ENCODE measurements around the gene ELL. TPM values are rescaled to one million over a fixed set of nuclear protein-coding genes. Genes with fewer than 3 reads are reported as not detected.

Gene ELL
- total and polyA plus RNA-seq, 9 of the 15 experiments (the other 6 are each of a cell fraction or from before 2014, with no cell fraction given), result 0.24 to 22.5 (median 4.1) TPM

DNA sequence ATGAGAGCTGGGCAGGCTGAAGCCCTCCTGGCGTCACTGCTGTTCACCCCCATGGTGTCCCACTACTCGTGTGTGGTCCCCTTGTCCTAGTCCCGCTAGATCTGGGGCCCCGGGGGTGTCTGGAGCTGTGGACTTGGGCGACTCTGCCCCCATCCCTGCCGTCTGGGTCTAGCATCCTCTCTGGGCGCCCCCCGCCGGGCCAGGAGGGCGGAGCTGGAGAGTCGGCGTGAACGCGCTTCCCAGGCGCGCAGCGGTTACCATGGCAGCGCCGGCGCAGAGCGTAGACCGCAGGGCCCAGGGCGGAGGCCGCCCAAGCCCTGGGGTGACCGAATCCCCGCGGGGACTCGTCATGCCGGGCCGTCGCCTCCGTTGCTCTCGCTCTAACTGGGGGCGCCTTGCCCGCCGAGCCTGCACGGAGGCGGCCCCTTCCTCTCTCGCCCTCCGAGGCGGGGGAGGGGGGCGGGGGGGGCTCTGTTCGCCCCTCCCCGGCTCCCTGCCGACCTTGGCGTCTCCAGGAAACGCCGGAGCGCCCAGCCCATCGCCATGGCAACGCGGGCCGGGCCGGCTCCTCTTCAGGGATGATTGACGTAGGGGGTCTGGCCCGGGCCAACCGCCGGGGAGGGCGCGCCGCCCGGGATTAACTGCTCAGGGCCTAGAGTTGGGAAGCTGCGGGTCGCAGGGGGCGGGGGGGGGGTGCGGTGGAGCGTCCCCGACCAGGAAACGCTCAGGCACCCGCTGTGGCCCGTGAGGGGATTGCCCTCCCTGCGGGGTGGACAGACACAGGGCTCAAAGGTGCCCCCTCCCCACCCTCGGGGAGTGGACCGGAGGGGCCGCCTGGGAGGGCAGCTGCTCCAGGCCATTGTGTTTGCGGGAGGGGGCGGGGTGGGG is 92.8 kb downstream of the ELL start:
- Histone ChIP-seq H3K9me1 (ENCODE audit: control insufficient read depth, insufficient read depth, low read length) (no peaks in the 10 kb centered on the region), H4K20me1 (replicated peaks; ENCODE audit: control insufficient read depth, insufficient read depth, low read length) (peaks cover 11% of the 10 kb centered on the region), H3K4me2 (ENCODE audit: insufficient read depth, low read length) (peak overlapping the region; percentile 65), H3K79me2 (ENCODE audit: control insufficient read depth, insufficient read depth, low read length) (peaks cover 64% of the 10 kb centered on the region), H3K4me1 (replicated peaks in 1 of 2; ENCODE audit: control insufficient read depth in 2 of 2, insufficient read depth in 2 of 2, low read length in 2 of 2) (peaks cover 39 to 99% of the 10 kb centered on the region in 2 experiments), H3K9ac (ENCODE audit: insufficient read depth in 1 of 2, low read depth in 2 of 2, low read length in 2 of 2) (peak overlapping the region; percentile 37 to 73; a peak in 3 of 4 replicates), H3K4me3 (peak overlapping the region; percentile 41), H3K36me3 (ENCODE audit: control insufficient read depth, insufficient read depth, low read length) (peaks cover 65% of the 10 kb centered on the region), H3K27me3 (ENCODE audit: control insufficient read depth in 2 of 2, insufficient read depth in 2 of 2, low read length in 2 of 2) (no peaks in the 10 kb centered on the region), H3K27ac (ENCODE audit: extremely low read depth, low read depth, low read length) (peak overlapping the region; percentile 85), H2AFZ (ENCODE audit: low read depth, low read length) (no peak overlapping the region), H3K9me3 (replicated peaks; ENCODE audit: control insufficient read depth, insufficient read depth, low read depth, low read length) (no peaks in the 10 kb centered on the region)
- in situ Hi-C loops (cut with MboI), result no loop called here
- ChIA-PET CTCF (ENCODE audit: low intra/inter-chr PET ratio) (interaction anchor here (0.6 kb wide), 1 partner anchor 38 kb away, joined by 3 read pairs; no protein-coding TSS in a partner anchor), POLR2A (interaction anchor here (0.6 to 1.2 kb wide), 6 partner anchors 10 to 283 kb away, joined by 3 to 7 read pairs (median 4); partner anchors contain the start of gene SSBP4)
- peak; percentile 88 for ATAC-seq
- peak; percentile 91 for FAIRE-seq
- 2% methylated on average over 47 of the region's 77 CpGs for WGBS (ENCODE audit: insufficient coverage, low coverage, missing lambda C conversion rate)
- BruUV-seq (replicated peaks), result no TSS peak
- DNase-seq (ENCODE audit: extremely low read depth in 1 of 4, low spot score in 3 of 4), result peak; percentile 84 to 94 (median 88)
- intact Hi-C loops (cut with micrococcal nuclease), result no loop called here
- TF ChIP-seq, protein P1, sequence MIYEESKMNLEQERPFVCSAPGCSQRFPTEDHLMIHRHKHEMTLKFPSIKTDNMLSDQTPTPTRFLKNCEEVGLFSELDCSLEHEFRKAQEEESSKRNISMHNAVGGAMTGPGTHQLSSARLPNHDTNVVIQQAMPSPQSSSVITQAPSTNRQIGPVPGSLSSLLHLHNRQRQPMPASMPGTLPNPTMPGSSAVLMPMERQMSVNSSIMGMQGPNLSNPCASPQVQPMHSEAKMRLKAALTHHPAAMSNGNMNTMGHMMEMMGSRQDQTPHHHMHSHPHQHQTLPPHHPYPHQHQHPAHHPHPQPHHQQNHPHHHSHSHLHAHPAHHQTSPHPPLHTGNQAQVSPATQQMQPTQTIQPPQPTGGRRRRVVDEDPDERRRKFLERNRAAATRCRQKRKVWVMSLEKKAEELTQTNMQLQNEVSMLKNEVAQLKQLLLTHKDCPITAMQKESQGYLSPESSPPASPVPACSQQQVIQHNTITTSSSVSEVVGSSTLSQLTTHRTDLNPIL (CRISPR knock-in tag; IDR thresholded peaks at IDR 0.05), result no peak
- TF ChIP-seq ZNF121 (CRISPR knock-in tag; conservative IDR thresholded peaks at IDR 0.05) (no peak), ARNT (IDR thresholded peaks at IDR 0.05) (no peak), ZNF239 (CRISPR knock-in tag; IDR thresholded peaks at IDR 0.05) (no peak), IRF9 (tag; IDR thresholded peaks at IDR 0.05) (no peak), GTF2F1 (IDR thresholded peaks at IDR 0.05; ENCODE audit: low read depth, low read length) (no peak), AFF4 (CRISPR knock-in tag; IDR thresholded peaks at IDR 0.05) (0 out of 2 replicates have a peak, but pooled peaks have one; percentile 31), ELK3 (CRISPR knock-in tag; IDR thresholded peaks at IDR 0.05) (no peak), ZNF316 (IDR thresholded peaks at IDR 0.05) (no peak)
- TF ChIP-seq, protein P2, sequence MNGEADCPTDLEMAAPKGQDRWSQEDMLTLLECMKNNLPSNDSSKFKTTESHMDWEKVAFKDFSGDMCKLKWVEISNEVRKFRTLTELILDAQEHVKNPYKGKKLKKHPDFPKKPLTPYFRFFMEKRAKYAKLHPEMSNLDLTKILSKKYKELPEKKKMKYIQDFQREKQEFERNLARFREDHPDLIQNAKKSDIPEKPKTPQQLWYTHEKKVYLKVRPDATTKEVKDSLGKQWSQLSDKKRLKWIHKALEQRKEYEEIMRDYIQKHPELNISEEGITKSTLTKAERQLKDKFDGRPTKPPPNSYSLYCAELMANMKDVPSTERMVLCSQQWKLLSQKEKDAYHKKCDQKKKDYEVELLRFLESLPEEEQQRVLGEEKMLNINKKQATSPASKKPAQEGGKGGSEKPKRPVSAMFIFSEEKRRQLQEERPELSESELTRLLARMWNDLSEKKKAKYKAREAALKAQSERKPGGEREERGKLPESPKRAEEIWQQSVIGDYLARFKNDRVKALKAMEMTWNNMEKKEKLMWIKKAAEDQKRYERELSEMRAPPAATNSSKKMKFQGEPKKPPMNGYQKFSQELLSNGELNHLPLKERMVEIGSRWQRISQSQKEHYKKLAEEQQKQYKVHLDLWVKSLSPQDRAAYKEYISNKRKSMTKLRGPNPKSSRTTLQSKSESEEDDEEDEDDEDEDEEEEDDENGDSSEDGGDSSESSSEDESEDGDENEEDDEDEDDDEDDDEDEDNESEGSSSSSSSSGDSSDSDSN (IDR thresholded peaks at IDR 0.05; ENCODE audit: borderline replicate concordance in 1 of 2, low read depth in 2 of 2, low read length in 2 of 2), result 0 out of 4 replicates have a peak, but pooled peaks of 1 of the 2 experiments have one; percentile 52
